Fibroblast of skin of left biceps (primary cell): ENCODE measurements around the gene FARP1.

Experiments
- DNase-seq, 2 experiments: peaks; one replicate each; pipeline ENCODE4 v3.0.0-alpha.2; 2013; ENCODE audit warnings: low read depth in 2 of 2

FARP1 gene

GRCh38 chr13:98203646-98204326 lies 60.9 kb downstream of the FARP1 start:
- DNase-seq, result peak in 1 of 2 experiments; percentile 42

GRCh38 chr13:98204546-98204945 lies 61.7 kb downstream of the FARP1 start:
- no peak for DNase-seq

GRCh38 chr13:98206946-98207345 lies 64.1 kb downstream of the FARP1 start:
- peak; percentile 86 to 88 for DNase-seq

DNA sequence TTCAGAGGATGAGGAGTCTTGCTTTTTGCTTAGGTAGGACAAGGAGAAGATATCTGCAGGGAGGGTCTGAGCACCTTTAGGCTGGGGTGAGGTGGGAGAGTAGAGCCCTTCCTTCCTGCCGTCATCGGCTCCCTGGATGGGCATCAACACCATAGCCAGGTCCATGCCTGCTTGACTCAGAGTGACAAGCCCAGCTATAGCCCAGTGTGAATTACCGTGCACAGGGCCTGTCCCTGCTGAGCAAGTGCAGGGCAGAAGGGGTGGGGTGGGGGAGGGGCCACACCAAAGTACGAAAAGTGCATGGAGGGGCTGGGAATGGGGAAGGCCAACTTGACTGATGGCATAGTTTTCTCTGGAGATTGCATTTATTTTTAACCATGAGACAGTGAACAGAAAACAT lies 64.5 kb downstream of the FARP1 start:
- DNase-seq, result no peak

- no peak for DNase-seq
Measured at GRCh38 chr13:98208606-98209005, 65.7 kb downstream of the FARP1 start.

DNA sequence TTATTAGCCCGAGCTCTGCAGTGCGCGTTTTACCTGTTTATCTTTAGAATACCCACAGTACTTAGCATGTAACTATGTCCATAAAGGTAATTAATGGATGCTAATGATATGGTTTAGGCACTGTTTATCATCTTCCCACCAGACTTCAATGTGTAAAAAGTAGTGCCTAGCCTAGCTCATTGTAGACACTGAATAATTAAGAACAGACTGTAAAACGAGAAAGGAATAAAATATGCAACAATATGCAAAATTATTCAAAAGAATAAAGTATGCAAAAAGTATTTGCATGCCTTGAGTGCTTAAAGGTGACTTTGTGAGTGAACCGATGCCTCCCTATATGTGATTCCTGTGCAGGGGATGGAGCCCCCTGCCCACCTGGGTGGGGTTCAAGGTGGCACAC lies 69.9 kb downstream of the FARP1 start:
- DNase-seq, result no peak

DNA sequence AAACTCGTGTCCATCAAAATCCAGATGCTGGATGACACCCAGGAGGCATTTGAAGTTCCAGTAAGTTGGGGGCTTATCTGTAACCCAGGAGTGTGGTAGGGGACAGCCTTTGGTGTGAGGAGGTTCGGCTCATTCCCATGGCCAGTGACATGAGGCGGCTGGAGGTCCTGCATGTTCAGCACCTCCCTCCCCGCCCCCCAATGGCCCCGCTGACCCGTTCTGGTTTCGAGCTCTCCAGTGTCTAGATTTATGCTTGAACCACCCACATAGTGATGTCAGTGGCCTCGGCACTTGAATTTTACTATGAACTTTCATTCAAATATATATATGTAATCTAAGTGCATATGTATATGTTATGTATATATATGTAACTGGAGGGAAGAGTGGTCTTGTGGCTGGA lies 70.5 kb downstream of the FARP1 start:
- DNase-seq, result no peak

GRCh38 chr13:98214008-98214643 lies 71.2 kb downstream of the FARP1 start:
- DNase-seq, result no peak

DNA sequence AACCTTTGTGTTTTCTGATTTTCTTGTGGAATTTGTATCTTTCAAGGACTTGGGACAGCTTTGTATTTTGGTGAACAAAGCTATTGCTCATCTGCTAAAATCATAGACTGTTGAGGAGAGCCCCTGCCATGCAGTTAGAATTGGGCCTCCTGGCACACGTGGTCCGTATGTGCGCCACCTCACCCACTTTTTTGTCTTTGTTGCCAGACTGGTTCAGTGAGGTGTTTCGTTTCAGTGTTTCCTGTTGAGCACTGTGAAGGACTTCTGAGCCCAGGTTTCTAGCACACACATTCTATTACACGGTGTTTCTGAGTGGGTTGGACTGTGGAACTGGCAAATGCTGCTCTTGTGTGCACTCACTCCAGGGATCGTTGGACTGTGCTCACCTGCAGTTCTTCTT lies 71.8 kb downstream of the FARP1 start:
- no peak for DNase-seq

DNA sequence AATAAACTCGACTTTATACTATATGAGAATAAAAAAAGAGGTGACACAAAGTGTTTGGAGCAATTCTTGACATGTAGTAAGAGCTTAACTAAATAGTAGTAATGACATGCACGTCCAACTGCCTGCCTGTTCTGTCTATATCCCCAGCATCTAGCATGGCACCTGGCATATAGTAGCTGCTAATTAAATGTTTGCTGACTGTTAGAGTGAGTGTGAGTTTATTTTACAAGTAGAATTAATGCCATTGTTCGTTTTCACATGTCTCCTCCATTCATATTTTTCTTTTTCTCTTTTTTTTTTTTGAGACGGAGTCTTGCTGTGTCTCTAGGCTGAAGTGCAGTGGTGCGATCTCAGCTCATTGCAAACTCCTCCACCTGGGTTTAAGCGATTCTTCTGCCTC lies 72.6 kb downstream of the FARP1 start:
- DNase-seq, result no peak

- no peak for DNase-seq
Measured at GRCh38 chr13:98216135-98216565, 73.3 kb downstream of the FARP1 start.

DNA sequence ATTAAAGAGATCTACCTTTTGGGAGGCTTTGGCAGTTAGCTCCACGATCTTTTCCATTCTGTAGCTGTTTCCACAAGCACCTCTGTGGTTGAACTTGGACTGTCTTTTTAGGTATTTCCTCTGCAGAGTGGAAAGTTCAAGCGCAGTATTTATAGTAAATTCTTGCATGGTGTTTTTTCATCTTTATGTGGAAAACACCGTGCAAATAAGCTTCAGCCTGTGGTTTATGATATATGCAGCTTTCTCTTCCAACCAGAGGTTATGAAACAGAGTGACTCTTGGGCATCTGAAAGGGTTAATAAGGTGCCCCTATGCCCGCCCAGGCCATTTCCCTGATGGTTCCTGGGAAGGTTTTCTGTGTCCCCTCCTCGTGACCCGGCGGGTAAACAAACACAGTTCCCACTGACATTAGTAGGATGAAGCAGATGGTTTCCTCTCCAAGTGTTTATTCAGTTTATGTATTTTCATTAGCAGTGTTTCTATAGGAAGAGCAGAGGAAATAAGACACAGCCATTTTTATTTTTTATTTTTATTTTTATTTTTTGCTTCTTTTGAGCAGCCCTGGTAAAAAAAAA lies 73.9 kb downstream of the FARP1 start:
- no peak for DNase-seq

DNA sequence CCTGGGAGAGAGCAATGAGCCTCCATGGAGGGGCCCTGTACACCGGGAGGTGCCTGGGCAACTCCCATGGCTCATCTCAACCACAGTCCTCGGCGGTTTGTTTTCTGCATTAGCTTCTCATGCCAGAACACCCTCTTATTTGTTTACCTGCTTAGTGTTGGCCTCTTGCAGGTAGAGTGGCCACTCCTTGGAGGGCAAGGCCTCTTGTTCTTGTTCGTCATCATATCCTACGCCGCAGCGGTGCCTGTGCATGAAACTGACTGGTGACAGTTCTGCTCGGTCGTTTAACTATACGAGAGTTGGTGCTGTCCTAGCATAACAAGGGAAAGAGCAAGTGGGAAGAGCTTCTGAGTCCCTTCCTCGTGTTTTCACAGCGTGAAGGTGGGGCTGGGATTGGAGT lies 74.7 kb downstream of the FARP1 start:
- no peak for DNase-seq

- DNase-seq, result no peak
Measured at GRCh38 chr13:98219685-98220084, 76.8 kb downstream of the FARP1 start.

DNA sequence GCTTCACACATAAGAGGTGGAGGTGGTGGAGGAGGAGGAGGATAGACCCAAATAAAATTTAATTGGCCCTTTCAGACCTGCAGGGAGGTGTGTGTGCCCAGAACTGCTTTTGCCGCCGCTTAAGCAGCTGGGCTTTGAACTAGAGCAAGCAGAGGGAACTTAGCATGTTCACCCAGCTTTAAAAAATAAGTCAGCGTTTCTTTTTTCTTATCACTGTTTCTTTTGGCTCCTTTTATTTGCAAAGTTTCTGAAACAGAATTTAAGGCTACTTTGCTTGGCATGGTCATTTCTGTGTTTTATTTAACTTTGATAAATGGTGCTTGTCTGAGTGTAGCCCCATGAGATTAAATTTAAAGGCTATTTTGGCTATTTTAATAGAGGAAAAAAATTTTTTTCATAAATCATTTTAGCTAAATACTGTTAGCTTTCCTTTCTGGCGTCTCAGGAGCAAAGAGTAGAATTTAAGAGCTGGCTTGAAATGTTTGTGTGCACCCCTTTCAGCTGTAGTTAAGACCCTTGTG lies 77.4 kb downstream of the FARP1 start:
- no peak for DNase-seq

DNA sequence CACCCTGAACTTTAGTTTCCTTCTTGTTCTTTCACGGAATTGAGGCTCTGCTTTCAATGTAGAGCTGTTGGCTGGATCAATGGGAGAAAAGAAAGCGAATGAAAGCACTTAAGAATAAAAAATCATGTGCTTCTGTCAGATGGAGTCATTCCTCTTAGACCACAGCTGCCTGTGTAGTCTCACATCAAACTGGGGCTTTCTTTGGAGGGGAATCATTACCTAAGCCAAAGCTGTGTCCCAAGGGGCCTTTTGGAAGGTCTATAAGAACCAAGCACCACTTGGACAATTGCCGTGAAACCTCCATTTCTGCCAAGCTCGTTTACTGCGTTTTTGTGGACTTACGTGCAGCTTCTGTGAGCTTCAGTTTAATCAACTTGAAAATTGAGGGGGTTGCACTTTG lies 78.3 kb downstream of the FARP1 start:
- DNase-seq, result no peak

- no peak for DNase-seq
Measured at GRCh38 chr13:98222081-98222554, 79.2 kb downstream of the FARP1 start.

DNA sequence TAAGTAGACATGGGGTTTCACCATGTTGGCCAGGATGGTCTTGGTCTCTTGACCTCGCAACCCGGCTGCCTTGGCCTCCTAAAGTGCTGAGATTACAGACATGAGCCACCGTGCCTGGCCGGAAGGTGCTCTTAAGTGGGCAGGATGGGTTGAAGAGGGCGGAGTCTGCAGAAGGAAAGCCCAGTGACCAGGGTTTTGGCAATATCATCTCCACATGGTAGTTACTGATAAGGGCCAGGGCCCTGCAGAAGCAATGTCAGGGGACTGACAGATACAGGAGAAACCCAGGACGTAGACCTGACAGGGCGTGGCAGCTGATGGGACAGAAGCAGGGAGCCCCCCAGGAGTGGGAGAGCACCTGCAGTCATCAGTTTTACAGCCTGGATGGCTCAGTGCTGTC lies 79.9 kb downstream of the FARP1 start:
- DNase-seq, result no peak

DNA sequence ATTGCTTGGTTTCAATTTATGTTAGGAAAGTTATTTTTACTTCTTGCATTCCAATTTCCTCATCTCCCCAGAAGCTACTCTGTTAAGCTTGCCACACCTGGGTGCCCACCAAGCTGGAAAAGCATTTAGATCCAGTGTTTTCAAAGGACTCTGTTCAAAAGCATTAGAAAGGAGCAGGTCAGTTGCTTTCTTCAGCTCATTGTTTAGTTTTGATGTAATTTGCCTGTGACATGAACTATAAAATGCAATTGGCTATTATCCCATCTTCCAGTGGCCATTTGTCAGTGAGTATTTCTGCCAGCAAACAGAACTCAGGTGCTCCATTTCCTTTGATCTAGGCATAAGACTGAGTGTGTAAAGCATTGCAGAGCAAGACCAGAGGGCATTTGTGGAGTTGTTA lies 80.8 kb downstream of the FARP1 start:
- DNase-seq, result no peak

GRCh38 chr13:98224557-98224956 lies 81.7 kb downstream of the FARP1 start:
- DNase-seq, result no peak

DNA sequence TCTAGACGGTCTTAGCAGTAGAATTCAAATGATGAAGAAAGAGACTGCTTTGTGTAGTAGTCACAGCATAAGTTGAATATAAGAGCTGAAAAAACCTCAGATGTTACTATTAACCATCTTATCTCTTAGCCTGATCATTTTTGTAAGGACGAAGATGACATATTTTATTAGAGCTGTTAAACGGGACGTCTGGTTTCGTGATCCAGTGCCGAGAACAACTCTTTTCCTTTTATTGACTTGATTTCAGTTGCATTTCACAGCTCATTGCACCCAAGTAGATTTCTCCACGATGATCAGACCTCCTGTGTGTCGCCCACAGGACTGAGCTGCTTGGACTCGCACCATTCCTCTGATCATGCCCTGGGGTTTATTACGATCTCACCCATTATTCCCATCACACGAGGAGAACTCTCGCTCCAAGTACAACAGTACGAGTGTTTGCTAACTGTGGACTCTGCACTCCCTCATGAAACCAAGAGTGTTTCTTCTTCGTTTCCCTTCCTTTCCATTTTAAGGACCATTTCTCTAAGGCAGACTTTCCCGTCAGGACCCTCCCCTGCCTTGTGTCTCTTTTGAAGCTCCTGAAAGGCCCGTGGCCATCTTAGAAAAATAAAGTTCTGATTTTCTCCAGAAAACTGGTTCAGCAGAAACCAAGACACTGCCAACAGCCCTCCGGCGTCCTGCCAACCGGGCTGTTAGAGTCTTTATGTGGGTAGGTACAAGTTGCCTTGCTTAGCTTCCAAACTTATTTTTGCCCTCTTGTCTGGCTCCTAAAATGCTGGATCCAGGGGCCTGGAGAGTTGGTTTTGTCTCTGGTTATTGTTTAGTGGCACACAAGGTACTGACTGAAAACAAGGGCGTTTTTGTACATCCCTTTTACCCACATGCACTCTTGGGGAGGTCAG lies 82.4 kb downstream of the FARP1 start:
- no peak for DNase-seq

- DNase-seq, result no peak
Measured at GRCh38 chr13:98226496-98226895, 83.6 kb downstream of the FARP1 start.
